Hepatocyte (in vitro differentiated cells): ENCODE measurements around the gene DZANK1.

Source experiments
- EZH2phosphoT487 ChIP-seq: fragments of 200-600 bp; sonication (generic); IDR thresholded peaks from one replicate; pipeline ENCODE4 v1.6.1; 2018; ENCODE audit warnings: antibody characterized with exemption, mild to moderate bottlenecking, low read depth, moderate library complexity; ENCODE audit not compliant: unreplicated experiment, severe bottlenecking
- TF ChIP-seq, protein P1 (sequence below): fragments of 200-600 bp; sonication (generic); IDR thresholded peaks from 2 replicates; pipeline ENCODE4 v1.5.1; 2016; ENCODE audit warnings: antibody characterized with exemption, mild to moderate bottlenecking; ENCODE audit not compliant: poor library complexity

GRCh38 chr20:18515973-18516372, 49.1 kb upstream of the DZANK1 start:
- TF ChIP-seq, protein P1, sequence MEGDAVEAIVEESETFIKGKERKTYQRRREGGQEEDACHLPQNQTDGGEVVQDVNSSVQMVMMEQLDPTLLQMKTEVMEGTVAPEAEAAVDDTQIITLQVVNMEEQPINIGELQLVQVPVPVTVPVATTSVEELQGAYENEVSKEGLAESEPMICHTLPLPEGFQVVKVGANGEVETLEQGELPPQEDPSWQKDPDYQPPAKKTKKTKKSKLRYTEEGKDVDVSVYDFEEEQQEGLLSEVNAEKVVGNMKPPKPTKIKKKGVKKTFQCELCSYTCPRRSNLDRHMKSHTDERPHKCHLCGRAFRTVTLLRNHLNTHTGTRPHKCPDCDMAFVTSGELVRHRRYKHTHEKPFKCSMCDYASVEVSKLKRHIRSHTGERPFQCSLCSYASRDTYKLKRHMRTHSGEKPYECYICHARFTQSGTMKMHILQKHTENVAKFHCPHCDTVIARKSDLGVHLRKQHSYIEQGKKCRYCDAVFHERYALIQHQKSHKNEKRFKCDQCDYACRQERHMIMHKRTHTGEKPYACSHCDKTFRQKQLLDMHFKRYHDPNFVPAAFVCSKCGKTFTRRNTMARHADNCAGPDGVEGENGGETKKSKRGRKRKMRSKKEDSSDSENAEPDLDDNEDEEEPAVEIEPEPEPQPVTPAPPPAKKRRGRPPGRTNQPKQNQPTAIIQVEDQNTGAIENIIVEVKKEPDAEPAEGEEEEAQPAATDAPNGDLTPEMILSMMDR: no peak
- no peak for TF ChIP-seq EZH2phosphoT487
